ENCODE results near the gene CYP4B1.

DNA sequence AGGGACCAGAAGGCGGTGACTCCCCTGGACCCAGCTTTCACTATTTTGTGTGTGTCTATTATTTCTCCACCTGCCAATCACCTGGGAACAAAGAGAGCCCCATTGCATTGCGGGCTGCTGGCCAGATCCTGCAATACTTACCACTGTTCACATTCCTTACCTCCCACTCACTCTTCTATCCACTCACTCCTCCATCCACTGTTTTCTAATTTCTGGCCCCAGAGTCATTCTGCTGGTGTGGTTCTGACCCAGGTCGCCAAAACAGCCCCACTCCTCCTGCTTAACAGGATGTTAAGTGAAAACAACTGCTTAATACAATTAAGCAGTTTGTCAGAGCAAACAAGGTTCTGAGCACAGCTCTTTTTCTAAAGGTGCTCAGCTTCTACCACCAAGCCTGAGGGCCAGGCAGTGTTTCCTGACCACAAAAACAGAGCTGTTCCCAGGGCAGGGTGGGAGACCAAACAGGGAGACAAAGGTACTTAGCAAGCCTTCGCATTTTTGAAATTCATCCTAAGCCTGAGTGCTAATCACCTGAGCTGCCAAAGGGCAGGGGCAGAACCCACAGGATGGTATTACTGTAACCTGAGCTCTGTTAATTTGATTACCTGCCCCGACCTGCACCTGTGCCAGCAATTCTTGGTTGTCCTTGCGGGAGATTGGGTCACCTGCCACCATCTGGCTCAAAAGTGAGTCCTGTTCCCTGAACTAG is 41.4 kb upstream of the CYP4B1 start:
- TF ChIP-seq, protein P1, sequence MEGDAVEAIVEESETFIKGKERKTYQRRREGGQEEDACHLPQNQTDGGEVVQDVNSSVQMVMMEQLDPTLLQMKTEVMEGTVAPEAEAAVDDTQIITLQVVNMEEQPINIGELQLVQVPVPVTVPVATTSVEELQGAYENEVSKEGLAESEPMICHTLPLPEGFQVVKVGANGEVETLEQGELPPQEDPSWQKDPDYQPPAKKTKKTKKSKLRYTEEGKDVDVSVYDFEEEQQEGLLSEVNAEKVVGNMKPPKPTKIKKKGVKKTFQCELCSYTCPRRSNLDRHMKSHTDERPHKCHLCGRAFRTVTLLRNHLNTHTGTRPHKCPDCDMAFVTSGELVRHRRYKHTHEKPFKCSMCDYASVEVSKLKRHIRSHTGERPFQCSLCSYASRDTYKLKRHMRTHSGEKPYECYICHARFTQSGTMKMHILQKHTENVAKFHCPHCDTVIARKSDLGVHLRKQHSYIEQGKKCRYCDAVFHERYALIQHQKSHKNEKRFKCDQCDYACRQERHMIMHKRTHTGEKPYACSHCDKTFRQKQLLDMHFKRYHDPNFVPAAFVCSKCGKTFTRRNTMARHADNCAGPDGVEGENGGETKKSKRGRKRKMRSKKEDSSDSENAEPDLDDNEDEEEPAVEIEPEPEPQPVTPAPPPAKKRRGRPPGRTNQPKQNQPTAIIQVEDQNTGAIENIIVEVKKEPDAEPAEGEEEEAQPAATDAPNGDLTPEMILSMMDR (IDR thresholded peaks at IDR 0.05 in 2 of 3, conservative IDR thresholded peaks at IDR 0.05 in 1 of 3; ENCODE audit: control insufficient read depth in 2 of 3, extremely low read depth in 1 of 3, insufficient read depth in 1 of 3, low read depth in 3 of 3, low read length in 3 of 3), result no peak
- TF ChIP-seq EP300 (IDR thresholded peaks at IDR 0.05; ENCODE audit: borderline replicate concordance in 1 of 2, control insufficient read depth in 1 of 2, low read depth in 2 of 2, low read length in 2 of 2) (no peak), GABPA (IDR thresholded peaks at IDR 0.05; ENCODE audit: low read depth) (no peak), NR2C2 (IDR thresholded peaks at IDR 0.05; ENCODE audit: borderline replicate concordance, control insufficient read depth, insufficient read length, low read depth) (no peak), EZH2 (IDR thresholded peaks at IDR 0.05; ENCODE audit: borderline replicate concordance, control insufficient read depth, low read depth, low read length) (no peak), POLR2AphosphoS2 (IDR thresholded peaks at IDR 0.05; ENCODE audit: low read depth, low read length) (no peak)
- TF ChIP-seq, protein P2, sequence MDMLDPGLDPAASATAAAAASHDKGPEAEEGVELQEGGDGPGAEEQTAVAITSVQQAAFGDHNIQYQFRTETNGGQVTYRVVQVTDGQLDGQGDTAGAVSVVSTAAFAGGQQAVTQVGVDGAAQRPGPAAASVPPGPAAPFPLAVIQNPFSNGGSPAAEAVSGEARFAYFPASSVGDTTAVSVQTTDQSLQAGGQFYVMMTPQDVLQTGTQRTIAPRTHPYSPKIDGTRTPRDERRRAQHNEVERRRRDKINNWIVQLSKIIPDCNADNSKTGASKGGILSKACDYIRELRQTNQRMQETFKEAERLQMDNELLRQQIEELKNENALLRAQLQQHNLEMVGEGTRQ (IDR thresholded peaks at IDR 0.05; ENCODE audit: borderline replicate concordance, low read depth, low read length), result no peak

All from GM12878 (cell line).